D721Med (cell line): ENCODE measurements around the gene DIP2B.

Source experiments
- DNase-seq: peaks from one replicate; pipeline ENCODE4 v3.0.0; 2011; ENCODE audit warnings: low spot score; ENCODE audit not compliant: insufficient read length
- FAIRE-seq: peaks from 2 replicates; lab custom pipeline; 2011; peaks lifted over from hg19 to GRCh38; lab: Jason Lieb, UNC
- TF ChIP-seq, protein P1 (sequence below): IDR thresholded peaks from 2 replicates; pipeline ENCODE4 v1.5.1; 2012; ENCODE audit warnings: mild to moderate bottlenecking, control low read depth; ENCODE audit not compliant: insufficient read depth; ENCODE audit errors: missing control alignments

DIP2B gene

DNA sequence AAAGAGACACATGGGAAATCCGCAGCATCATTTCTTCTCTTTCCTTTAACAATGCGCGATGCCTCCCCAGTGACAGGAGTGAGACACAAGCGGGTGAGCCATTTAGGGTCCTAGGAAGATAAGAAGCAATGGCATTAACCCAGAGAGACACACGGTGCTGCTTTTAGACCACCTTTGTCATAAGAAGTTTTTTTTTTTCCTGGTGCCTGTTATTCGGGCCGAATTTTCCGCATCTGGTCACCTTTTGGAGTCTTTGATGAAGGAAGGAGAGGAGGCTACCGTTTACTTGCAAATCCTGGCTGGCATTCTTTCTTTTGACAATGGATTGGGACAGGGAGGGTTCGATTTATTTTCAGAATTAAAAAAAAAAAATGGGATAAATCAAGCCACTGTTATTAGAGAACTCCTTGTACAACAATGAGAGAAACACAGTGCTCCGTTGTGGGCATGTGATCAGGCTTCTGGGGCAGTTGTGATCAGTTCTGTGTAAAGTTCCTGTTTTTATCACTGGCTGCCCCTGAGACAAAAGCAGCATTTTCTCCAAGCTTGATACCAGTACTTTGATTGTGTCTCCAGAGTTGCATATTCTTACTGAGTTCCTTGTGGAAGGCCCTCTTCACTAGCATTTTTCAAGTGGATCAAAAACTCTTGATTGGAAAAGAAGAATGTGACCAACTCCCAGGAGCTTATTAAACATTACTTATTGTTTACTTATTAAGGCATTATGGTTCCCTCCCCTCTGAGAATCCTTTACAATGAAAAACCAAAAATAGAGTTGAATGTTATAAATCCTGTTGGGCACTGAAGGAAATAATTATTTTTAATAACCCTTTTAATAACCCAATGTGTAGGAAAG, 1.1 kb downstream of the DIP2B start:
- TF ChIP-seq, protein P1, sequence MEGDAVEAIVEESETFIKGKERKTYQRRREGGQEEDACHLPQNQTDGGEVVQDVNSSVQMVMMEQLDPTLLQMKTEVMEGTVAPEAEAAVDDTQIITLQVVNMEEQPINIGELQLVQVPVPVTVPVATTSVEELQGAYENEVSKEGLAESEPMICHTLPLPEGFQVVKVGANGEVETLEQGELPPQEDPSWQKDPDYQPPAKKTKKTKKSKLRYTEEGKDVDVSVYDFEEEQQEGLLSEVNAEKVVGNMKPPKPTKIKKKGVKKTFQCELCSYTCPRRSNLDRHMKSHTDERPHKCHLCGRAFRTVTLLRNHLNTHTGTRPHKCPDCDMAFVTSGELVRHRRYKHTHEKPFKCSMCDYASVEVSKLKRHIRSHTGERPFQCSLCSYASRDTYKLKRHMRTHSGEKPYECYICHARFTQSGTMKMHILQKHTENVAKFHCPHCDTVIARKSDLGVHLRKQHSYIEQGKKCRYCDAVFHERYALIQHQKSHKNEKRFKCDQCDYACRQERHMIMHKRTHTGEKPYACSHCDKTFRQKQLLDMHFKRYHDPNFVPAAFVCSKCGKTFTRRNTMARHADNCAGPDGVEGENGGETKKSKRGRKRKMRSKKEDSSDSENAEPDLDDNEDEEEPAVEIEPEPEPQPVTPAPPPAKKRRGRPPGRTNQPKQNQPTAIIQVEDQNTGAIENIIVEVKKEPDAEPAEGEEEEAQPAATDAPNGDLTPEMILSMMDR = no peak
- no peak for DNase-seq
- FAIRE-seq = no peak

DNA sequence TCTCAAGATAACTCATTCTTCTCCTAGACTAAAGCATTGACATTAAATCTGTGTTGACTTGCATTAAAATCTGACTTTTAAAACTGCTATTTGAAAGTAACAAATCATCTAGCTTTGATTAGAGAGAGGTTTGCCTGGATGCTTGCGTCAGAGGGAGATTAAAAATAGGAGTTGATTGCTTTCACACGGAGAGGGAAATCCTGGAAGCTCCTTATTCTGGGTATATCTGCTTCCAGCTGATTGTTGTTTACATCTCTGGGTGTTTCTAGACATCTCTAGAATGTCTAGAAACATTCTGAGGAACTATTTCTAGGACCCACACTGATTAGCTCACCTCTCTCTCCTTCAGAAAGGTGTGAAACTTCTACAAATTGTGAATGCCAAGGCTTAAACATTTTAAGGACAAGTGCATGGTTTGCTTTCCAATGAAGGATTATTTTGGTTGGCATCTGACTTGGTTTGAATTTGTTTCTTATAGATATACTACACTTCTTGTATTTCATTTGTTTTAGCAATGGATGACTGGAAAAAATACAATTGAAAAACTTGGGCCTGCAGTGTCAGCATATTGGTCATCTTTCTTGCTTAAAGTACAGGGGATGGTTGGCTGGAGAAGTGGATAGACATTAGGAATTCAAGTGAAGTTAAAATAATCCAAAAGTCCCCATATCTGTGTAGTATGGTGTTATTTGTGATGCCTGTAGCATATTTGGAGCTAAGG, 2.1 kb downstream of the DIP2B start:
- DNase-seq = no peak
- FAIRE-seq = no peak
- TF ChIP-seq, protein P1 = no peak

DNA sequence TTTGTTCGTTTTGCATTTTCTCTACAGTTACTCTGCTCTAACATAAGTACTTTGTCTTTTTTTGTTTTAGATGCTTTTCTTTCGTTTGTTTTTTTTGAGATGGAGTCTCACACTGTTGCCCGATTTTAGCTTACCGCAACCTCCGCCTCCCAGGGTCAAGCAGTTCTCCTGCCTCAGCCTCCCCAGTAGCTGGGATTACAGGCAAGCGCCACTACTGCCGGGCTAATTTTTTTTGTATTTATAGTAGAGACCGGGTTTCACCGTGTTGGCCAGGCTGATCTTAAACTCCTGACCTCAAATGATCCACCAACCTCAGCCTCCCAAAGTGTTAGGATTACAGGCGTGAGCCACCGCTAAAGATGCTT, 2.7 kb downstream of the DIP2B start:
- TF ChIP-seq, protein P1 = no peak
- no peak for DNase-seq
- no peak for FAIRE-seq

DNA sequence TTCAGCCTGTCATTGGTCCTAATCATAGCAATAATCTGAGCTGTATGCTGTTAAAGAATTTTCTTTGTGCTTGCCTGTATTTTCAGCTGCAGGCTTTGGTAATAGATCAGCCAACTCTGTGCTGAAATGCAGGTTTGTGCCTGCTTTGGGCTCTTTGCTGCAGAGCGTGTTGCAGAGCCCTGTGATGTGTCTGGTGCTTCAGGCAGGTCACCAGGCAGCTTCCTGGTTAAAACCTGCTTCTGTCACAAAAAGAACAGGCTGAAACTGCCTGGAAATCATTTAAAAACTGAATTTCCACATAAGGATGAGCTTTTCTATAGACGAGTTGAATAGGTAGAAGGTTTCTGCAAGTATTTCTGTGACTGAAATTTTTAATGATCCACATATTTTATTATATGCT, 3.1 kb downstream of the DIP2B start:
- FAIRE-seq (no peak), DNase-seq (no peak)
- TF ChIP-seq, protein P1 = no peak

DNA sequence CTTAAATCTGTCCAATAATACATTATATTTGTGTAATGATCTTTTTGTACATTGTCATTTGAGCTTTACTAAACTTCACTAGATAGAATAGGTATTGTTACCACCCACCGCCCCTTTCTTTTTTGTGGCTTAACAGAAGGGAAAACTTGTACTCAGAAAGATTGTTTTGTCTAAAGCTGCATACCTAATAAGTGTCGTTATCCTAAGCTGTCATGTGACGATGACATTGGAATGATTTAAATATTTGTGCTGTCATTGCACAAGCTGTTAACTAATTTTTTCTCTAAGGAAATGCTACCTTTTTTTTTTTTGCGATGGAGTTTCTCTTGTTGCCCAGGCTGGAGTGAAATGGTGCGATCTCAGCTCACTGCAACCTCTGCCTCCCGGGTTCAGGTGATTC, 3.6 kb downstream of the DIP2B start:
- TF ChIP-seq, protein P1 = no peak

DNA sequence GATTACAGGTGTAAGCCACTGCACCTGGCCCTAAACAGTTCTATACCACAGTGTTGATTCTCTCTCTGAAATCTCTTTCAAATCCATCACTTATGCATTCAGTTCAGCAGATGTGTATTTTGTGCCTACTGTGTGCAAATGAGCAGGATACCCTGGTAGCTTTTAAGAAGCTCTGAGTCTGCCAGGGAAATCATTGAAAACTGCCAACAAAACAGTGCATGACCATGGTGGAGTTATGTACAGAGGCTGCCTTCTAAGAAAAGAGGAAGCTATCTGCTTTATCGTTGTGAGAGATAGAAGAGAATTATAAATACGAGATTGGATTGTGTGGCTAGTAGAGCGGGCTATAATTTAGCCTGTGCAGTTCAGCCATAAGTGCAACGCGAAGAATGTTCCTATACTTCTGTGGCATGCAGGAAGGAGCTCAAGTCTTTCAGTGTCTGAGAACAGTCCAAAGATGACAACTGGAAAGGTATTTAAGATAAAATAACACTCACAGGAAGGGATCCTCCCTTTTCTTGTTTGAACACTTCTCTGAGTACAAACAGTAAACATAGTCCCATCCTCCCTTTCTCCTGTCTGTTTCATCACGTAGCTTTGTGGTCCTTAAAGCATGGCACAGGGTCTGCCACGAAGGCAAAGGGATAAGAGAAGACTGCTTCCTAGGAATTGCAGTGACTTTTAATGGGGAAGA, 4.3 kb downstream of the DIP2B start:
- DNase-seq = no peak
- FAIRE-seq = no peak

More for the DNA sequence above, 3.6 kb downstream of the DIP2B start:
- no peak for FAIRE-seq
- DNase-seq = no peak

More for the DNA sequence above, 4.3 kb downstream of the DIP2B start:
- TF ChIP-seq, protein P1 = no peak
